GM18526 (cell line): Measurements from ENCODE around the gene GALNT9.

ENCODE experiments used
- POLR2A ChIP-seq: IDR thresholded peaks from 3 replicates; pipeline ENCODE4 v1.6.1; 2011; ENCODE audit not compliant: insufficient read length; ENCODE audit errors: extremely low read depth

Gene GALNT9

DNA sequence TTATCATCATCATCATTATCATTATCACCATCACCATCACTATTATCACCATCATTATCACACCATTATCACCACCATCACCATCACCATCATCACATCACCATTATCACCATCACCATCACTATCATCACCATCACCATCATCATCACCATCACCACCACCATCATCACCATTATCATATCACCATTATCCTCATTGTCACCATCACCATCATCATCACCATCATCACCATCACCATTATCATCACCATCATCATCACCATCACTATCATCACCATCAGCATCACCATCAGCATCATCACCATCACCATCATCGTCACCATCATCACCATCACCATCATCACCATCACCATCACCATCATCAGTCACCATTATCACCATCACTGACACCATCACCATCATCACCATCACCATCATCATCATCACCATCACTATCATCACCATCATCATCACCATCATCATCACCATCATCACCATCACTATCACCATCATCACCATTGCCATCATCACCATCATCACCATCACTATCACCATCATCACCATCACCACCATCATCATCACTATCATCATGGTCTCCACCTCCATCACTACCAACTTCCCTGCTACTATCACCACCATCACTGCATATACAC, 20.2 kb upstream of the GALNT9 start:
- no peak for TF ChIP-seq POLR2A

DNA sequence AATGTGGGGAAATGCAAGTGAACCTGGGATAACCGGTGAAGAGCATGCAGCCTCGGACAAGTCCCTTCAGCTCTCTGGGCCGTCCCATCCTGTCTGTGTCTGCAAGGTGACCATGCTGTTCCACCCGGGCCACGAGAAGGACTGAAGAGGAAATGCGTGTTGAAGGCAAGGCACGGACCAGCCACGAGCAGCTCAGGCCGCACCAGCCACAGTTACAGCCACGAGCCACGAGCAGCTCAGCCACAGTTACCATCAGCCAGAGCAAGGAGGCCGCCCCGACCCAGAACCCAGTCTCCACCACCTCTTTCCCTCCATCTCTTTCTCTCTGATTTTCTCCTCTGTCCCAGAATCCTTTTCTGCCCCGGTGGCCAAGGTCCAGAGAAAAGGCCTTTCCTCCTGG, 18.8 kb upstream of the GALNT9 start:
- TF ChIP-seq POLR2A = no peak

GRCh38 chr12:132347176-132347855, 17.9 kb upstream of the GALNT9 start:
- TF ChIP-seq POLR2A = no peak

DNA sequence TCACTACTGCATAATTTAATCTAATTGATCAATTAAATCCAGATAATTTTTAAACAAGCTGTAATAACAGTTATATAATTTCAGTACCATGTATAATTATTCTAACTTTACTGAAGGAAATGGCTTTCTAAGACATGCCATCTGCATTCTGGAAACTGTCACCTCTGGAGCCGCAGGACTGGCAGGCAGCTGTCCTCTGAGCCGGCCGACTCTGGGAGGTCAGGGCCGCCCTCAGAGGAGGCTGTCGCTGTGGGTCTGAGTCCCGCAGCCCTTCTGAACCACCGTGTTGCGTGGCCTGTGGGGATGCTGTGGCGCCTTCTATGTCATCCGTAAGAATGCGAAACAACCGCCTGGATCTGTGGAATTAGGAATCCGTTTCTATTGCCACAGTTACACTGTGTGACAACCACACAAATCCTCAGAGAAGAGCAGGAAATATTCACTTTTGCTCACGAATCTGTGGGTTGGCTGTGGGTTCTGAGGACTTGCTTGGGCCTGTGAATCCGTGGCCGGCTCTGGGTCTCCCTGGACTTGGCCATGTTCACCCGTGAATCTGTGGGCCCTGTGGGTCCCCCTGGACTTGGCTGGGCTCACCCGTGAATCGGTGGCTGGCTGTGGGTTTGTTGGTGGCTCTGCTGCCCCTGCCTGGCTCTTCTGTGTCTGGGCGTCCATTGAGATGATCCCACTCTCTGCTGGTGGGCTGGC, 17.2 kb upstream of the GALNT9 start:
- no peak for TF ChIP-seq POLR2A

- TF ChIP-seq POLR2A = no peak
Observed at GRCh38 chr12:132345561-132346200, 16.3 kb upstream of the GALNT9 start.

DNA sequence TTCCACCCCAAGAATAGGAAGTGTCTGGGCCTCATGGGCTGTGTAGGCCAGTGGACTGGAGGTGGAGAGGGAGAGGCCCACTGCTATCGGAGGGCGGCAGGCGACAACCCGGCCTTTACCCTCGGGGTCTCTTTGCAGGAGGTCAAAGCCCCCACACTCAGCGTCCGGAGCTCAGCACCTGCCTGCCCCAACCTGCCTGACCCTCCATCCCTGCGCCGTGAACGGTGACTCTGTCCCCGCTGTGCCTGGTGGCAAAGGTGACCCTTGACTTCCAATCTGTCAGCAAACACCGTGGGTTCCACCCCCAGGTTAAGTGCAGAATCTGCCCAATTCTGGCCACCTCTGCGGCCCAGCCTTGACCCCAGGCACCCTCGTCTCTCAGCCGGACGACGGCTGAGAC, 15.7 kb upstream of the GALNT9 start:
- TF ChIP-seq POLR2A = no peak

- TF ChIP-seq POLR2A = no peak
Observed at GRCh38 chr12:132344601-132345000, 15.2 kb upstream of the GALNT9 start.

- no peak for TF ChIP-seq POLR2A
Observed at GRCh38 chr12:132344181-132344580, 14.8 kb upstream of the GALNT9 start.

GRCh38 chr12:132343294-132344004, 14.1 kb upstream of the GALNT9 start:
- no peak for TF ChIP-seq POLR2A

DNA sequence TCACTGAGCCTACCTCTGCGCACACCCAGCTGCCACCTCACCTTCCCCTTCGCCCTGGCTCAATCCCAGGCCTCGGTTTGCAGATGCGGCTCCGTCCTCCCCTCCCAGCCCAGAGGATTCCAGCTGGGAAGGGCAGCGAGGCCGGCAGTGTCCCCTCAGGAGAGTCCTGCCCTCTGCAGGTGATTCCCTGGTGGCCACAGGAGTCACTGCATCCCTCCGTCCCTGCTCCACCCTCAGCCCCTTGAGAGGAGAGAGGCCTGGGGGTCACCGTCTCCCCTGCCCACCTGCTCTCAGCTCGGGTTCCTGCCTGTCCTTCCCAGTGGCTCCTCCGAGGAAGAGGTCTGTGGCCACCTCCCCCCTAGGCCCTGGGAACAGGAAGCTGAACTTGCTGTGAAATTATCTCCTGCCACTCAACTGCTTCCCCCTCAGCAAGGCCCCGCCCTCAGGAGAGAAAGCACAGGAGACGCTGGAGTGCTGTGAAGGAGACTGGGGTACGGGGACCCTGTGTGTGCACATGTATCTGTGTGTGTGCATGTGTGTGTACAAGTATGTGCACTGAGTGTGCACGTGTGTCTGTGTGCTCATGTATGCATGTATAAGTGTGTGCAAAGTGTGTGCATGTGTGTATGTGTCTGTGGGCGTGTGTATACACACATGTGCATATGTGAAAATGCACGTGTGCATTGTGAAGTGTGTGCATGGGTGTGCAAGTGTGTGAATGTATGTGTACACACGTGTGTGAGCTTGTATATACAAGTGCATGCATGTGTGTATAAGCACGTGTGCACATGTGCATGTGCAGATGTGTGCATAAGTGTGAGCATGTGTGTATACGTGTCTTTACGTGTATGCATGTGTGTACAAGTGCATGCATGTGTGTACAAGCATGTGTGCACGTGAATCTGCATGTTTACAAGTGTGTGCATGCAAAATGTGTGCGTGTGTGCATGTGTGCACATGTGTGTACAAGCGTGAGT, 13.2 kb upstream of the GALNT9 start:
- TF ChIP-seq POLR2A = no peak

- TF ChIP-seq POLR2A = no peak
Observed at GRCh38 chr12:132341318-132342050, 12.1 kb upstream of the GALNT9 start.

DNA sequence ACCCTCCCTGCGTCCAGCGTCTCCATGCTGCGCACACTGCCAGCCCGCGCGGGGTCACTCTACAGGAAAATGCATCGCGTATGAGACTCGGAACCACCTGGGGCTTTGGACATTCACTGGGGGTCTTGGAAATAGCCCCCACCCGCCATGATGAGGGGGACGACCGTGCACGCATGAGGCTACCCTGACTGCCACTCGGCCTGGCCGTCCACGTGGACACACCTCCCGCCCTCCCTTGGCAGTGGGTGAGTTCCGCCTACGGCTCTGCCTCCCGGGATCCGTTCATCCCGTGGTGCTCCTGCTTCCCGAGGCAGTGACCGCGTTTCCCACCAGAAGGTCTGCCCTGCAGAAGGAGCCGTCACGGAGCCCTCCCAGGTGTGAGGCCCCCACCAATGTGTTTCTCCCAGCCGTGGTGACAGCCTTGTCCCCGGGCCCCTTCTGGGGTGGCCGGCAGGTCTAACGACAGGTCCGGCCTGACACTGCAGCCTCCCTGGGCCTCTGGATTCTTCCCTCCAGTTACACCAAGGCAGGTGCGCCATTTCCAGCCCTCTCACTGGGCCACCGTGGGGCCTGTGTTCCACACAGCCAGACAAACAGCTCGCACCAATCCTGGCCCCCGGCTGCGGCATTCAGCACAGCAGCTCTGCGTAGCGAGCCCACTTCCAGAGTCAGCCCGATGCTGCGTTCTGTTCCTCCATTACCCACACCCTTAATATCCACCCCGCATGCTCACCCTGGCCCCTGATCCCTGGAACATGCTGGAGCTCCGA, 11.1 kb upstream of the GALNT9 start:
- no peak for TF ChIP-seq POLR2A

DNA sequence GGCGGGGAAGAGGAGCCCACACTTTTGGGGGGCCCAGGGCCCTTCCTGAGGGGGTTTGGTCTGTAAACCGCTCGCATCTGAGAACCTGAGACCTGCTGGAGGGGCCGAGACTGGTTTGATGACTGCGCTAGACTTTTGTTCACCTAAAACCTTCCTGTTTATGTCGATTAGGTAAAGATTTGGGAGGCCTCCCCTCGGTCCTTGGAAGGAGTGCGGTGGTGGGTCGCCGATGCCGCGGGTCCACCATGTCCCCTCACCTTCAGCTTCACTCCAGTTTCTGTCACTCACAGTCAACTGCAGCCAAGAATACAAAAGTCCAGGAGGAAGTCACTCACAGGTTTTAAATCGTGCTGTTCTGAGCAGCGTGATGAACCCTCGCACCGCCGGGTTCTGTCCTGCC, 10.5 kb upstream of the GALNT9 start:
- TF ChIP-seq POLR2A = no peak
